ENCODE data around the gene NRCAM. TPM values are rescaled to one million over a fixed set of nuclear protein-coding genes. Genes with fewer than 3 reads are reported as not detected.
"Not testable (repeated sequence)": the region's sequence is repeated elsewhere in the genome, so short reads cannot be mapped to it uniquely, and the experiment has no call there.

NRCAM gene
- polyA plus RNA-seq, 3 donors from 2014 or later = not detected

DNA sequence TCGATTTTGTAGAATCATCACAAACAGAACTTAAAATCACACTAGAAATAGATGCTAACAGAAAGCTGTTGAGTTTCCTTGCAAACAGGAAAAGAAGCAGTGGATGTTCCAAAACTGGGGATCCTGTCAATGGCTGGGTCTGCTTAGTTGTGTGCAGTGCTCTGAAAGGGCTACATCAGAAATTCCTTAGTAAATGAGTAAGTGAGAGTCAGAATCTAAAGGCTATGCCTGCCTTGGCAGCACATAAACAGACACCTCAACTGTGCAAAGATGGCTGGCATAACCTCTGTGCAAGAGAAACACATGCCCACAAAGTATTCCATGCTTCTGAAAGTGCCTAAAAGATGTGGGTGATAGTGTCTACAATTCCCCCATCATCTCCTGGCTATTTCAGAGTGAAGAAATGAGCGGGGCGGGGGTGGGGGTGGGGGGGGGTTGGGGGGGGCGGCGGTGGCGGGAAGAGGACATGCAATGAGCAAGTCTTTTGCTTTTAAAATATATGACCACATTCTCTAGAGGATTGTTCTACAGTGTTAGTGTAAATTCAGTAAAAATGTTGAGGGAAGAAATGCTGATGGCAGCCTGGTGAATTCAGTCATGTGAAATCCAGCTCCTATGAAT is 187.9 kb downstream of the NRCAM start:
- H3K9me3 Mint-ChIP-seq = peaks cover 0 to 2% (median under 1%) of the 10 kb centered on the region in 6 donors
- H3K27me3 Mint-ChIP-seq (ENCODE audit: low read depth in 3 of 3) = peaks cover 0 to 2% (median 0%) of the 10 kb centered on the region in 3 donors
- no peak for DNase-seq
- no peaks in the 10 kb centered on the region for H3K36me3 Mint-ChIP-seq
- H3K4me3 Mint-ChIP-seq = no peak overlapping the region
- H3K27ac Mint-ChIP-seq = no peak overlapping the region
- H3K4me1 Mint-ChIP-seq = no peaks in the 10 kb centered on the region

GRCh38 chr7:108267615-108268014 is 188.6 kb downstream of the NRCAM start:
- no peak overlapping the region for H3K4me3 Mint-ChIP-seq

DNA sequence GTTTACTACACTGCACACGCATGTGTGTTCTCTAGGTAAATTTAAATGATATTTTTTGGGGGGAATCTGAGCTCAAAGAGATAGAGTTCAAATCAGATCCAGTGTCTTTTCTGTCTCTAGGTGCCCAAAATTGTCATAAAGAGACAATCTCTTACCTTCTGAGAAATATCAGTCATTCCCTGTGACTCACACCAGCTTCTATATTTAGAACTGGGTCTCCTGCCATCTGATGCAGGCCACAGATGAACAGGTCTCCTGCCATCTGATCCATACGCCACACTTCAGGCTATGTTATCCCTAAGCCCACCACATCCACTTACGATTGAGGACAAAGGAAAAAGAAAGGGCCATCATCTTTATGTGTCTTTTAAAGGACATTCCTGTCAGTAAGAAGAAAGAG is 189.7 kb downstream of the NRCAM start:
- DNase-seq = no peak
- no peaks in the 10 kb centered on the region for H3K36me3 Mint-ChIP-seq
- H3K27ac Mint-ChIP-seq = no peak overlapping the region
- H3K4me3 Mint-ChIP-seq = no peak overlapping the region
- H3K27me3 Mint-ChIP-seq (ENCODE audit: low read depth in 3 of 3) = peaks cover 0 to 2% (median 0%) of the 10 kb centered on the region in 3 donors
- H3K4me1 Mint-ChIP-seq = no peaks in the 10 kb centered on the region
- H3K9me3 Mint-ChIP-seq = peaks cover 0 to 2% (median 0%) of the 10 kb centered on the region in 6 donors

More at GRCh38 chr7:108267615-108268014, 188.6 kb downstream of the NRCAM start:
- Mint-ChIP-seq H3K27me3 (ENCODE audit: low read depth in 3 of 3) (peaks cover 0 to 2% (median 0%) of the 10 kb centered on the region in 3 donors), H3K4me1 (no peaks in the 10 kb centered on the region), H3K27ac (no peak overlapping the region), H3K9me3 (peaks cover 0 to 2% (median 0%) of the 10 kb centered on the region in 6 donors), H3K36me3 (no peaks in the 10 kb centered on the region)
- no peak for DNase-seq

GRCh38 chr7:108266035-108266434 is 190.2 kb downstream of the NRCAM start:
- peaks cover 0 to 2% (median 0%) of the 10 kb centered on the region in 6 donors for H3K9me3 Mint-ChIP-seq
- no peak for DNase-seq
- no peak overlapping the region for H3K4me3 Mint-ChIP-seq
- no peak overlapping the region for H3K27ac Mint-ChIP-seq
- H3K36me3 Mint-ChIP-seq = no peaks in the 10 kb centered on the region
- no peaks in the 10 kb centered on the region for H3K4me1 Mint-ChIP-seq
- no peaks in the 10 kb centered on the region for H3K27me3 Mint-ChIP-seq (ENCODE audit: low read depth in 3 of 3)

GRCh38 chr7:108265007-108265406 is 191.2 kb downstream of the NRCAM start:
- Mint-ChIP-seq H3K27me3 (ENCODE audit: low read depth in 3 of 3) (no peaks in the 10 kb centered on the region), H3K27ac (no peak overlapping the region), H3K9me3 (peaks cover 0 to 2% (median 0%) of the 10 kb centered on the region in 6 donors), H3K4me3 (no peak overlapping the region), H3K36me3 (no peaks in the 10 kb centered on the region), H3K4me1 (no peaks in the 10 kb centered on the region)
- DNase-seq = no peak

DNA sequence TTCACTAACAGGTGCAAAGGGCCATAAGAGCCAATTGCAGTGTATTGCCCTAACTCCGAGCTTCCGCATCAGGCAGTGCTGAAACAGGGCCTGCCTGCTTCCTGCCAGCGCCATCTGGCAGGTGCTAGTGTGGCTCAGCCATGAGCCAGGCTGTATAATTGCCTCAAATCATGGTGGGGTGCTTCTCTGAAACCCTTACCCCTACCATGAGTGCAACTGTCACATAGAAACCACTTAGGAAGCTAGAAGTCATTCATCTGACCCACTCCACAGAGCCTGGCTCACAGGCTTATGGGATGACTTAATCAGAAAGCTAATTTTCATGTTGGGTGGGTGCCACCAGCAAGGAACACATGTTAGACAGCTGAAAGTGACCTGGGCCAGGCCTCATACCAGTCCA is 192.8 kb downstream of the NRCAM start:
- Mint-ChIP-seq H3K36me3 (no peaks in the 10 kb centered on the region), H3K4me1 (no peaks in the 10 kb centered on the region), H3K9me3 (peaks cover 0 to 5% (median 2%) of the 10 kb centered on the region in 6 donors), H3K4me3 (no peak overlapping the region), H3K27me3 (ENCODE audit: low read depth in 3 of 3) (peaks cover 0 to 2% (median 0%) of the 10 kb centered on the region in 3 donors), H3K27ac (no peak overlapping the region)
- no peak for DNase-seq

- Mint-ChIP-seq H3K27me3 (ENCODE audit: low read depth in 3 of 3) (peaks cover 0 to 3% (median 0%) of the 10 kb centered on the region in 3 donors), H3K27ac (no peak overlapping the region), H3K9me3 (peaks cover 0 to 5% (median 3%) of the 10 kb centered on the region in 6 donors), H3K4me3 (no peak overlapping the region), H3K36me3 (no peaks in the 10 kb centered on the region), H3K4me1 (no peaks in the 10 kb centered on the region)
- DNase-seq = no peak
Observed at GRCh38 chr7:108261560-108262255, 194.5 kb downstream of the NRCAM start.

DNA sequence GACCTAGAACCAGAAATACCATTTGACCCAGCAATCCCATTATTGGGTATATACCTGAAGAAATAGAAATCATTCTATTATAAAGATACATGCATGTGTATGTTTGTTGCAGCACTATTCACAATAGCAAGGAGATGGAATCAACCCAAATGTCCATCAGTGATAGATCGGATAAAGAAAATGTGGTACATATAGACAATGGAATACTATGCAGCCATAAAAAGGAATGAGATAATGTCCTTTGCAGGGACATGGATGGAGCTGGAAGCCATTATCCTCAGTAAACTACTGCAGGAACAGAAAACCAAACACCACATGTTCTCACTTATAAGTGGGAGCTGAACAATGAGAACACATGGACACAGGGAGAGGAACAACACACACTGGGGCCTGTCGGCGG is 196.8 kb downstream of the NRCAM start:
- H3K4me1 Mint-ChIP-seq; DNase-seq; H3K27ac Mint-ChIP-seq; H3K36me3 Mint-ChIP-seq; H3K4me3 Mint-ChIP-seq; H3K9me3 Mint-ChIP-seq; H3K27me3 Mint-ChIP-seq (ENCODE audit: low read depth in 3 of 3): not testable (repeated sequence)

- Mint-ChIP-seq H3K4me1 (no peaks in the 10 kb centered on the region), H3K27me3 (ENCODE audit: low read depth in 3 of 3) (peaks cover 0 to 3% (median 0%) of the 10 kb centered on the region in 3 donors), H3K36me3 (no peaks in the 10 kb centered on the region), H3K4me3 (no peak overlapping the region), H3K27ac (no peak overlapping the region), H3K9me3 (peaks cover 2 to 5% (median 5%) of the 10 kb centered on the region in 6 donors)
- no peak for DNase-seq
Observed at GRCh38 chr7:108257954-108258353, 198.3 kb downstream of the NRCAM start.

GRCh38 chr7:108254259-108254658 is 202.0 kb downstream of the NRCAM start:
- Mint-ChIP-seq H3K9me3 (peaks cover under 1 to 7% (median 2%) of the 10 kb centered on the region in 6 donors), H3K27ac (no peak overlapping the region), H3K27me3 (ENCODE audit: low read depth in 3 of 3) (peaks cover 0 to 3% (median 3%) of the 10 kb centered on the region in 3 donors), H3K4me1 (no peaks in the 10 kb centered on the region), H3K4me3 (no peak overlapping the region), H3K36me3 (no peaks in the 10 kb centered on the region)
- DNase-seq = no peak

DNA sequence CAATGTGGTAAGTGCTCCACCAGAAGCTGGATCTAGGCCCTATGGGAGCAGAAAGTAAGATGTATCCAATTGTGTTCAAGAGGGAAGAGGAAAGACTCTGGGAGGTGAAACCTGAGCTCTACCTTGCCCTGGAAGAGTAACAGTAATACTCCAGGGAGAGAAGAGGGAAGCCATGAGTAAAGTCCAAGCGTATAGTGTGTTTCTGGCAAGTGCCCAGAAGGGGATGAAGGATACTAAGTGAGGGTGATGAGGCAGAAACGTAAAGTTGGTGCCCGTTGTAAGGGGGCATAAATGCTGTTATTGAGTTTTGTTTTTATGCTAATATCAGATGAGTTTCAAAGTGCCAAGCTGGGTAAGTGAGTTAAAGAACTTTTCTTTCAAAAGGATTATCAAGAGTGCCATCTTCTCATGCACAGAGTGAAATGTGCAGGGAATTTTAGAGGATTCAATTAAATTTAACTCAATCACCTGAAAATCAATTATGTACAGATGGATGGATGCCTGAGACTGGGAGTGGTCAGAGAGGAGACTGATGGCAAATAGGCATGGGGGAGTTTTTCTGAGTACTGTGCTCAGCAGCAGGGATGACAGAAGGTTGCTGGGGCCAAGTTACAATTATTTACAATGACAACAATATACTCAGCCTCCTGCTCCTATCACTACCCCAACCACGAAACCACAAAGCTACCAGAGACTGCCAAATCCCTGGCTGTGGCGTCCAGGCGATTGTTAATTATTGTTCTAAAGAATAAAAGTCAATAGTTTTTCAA is 202.8 kb downstream of the NRCAM start:
- no peak overlapping the region for H3K27ac Mint-ChIP-seq
- peaks cover 0 to 3% (median 2%) of the 10 kb centered on the region in 3 donors for H3K27me3 Mint-ChIP-seq (ENCODE audit: low read depth in 3 of 3)

DNA sequence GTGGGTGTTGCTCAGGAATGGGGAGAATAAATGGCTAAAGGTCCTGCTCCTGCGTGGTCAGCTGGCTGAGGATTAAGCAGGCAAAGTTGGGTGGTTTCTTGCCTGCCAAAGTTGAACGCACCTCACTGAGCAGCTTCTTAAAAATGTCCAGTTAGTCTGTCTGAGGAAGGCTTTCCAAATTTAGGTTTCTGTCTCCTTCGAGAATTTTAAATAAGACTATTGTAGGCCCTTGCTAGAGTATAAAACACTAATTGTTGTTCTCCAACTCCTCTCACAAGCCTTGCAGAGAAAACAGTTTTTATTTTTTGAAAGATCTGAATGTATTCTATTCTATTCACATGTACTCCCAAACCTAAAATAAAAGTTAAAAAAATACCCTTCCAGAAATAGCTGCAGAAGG is 204.1 kb downstream of the NRCAM start:
- H3K4me1 Mint-ChIP-seq = no peaks in the 10 kb centered on the region
- no peak overlapping the region for H3K27ac Mint-ChIP-seq
- H3K4me3 Mint-ChIP-seq = no peak overlapping the region
- no peak for DNase-seq
- no peaks in the 10 kb centered on the region for H3K36me3 Mint-ChIP-seq
- peaks cover 0 to 3% (median 0%) of the 10 kb centered on the region in 3 donors for H3K27me3 Mint-ChIP-seq (ENCODE audit: low read depth in 3 of 3)
- peaks cover 0 to 9% (median 2%) of the 10 kb centered on the region in 6 donors for H3K9me3 Mint-ChIP-seq

More for the DNA sequence above, 202.8 kb downstream of the NRCAM start:
- DNase-seq = no peak
- Mint-ChIP-seq H3K4me3 (no peak overlapping the region), H3K4me1 (no peaks in the 10 kb centered on the region), H3K9me3 (peaks cover 0 to 9% (median 2%) of the 10 kb centered on the region in 6 donors), H3K36me3 (no peaks in the 10 kb centered on the region)

DNA sequence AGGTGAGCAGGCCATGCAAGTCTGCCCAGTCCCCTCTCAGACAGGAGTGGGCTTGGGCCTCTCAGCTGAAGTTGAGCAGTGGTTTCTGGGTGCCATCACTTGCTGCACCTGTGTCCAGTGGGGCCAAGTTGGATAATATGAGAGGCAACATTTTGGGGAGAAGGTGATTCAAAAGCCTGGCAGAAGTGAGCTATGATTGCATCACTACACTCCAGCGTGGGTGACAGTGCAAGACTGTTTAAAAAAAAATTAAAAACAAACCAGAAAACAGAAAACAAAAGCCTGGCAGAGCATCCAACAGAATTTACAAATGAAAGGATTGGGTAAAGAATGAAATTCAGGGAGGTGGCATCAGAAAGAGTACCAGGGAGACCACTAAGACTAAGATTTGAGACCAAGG is 204.5 kb downstream of the NRCAM start:
- Mint-ChIP-seq H3K27me3 (ENCODE audit: low read depth in 3 of 3) (peaks cover 0 to 3% (median 0%) of the 10 kb centered on the region in 3 donors), H3K9me3 (peaks cover 0 to 9% (median 2%) of the 10 kb centered on the region in 6 donors), H3K4me3 (no peak overlapping the region), H3K36me3 (no peaks in the 10 kb centered on the region), H3K4me1 (no peaks in the 10 kb centered on the region), H3K27ac (no peak overlapping the region)
- no peak for DNase-seq

DNA sequence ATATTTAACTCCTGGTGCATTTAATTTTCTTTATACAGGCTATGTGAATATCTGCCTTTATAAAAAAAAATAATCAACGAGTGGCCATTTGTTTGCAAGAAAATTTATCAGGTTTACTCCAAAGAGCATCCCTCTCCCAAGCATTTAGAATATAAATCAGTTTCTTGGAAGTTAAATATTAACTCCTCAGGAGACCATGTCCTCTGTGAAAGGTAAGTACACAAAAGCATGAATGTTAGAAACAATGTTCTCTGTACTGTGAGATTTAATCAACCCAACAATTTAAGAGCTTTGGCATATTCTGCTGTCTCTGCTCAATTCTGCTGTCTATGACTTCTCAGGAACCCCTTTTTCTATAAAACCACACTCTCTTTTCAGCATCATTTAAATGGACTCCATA is 206.8 kb downstream of the NRCAM start:
- Mint-ChIP-seq H3K27me3 (ENCODE audit: low read depth in 3 of 3) (peaks cover 0 to 6% (median 1%) of the 10 kb centered on the region in 3 donors), H3K4me3 (no peak overlapping the region), H3K27ac (no peak overlapping the region), H3K9me3 (peaks cover 0 to 7% (median 0%) of the 10 kb centered on the region in 6 donors), H3K36me3 (no peaks in the 10 kb centered on the region), H3K4me1 (no peaks in the 10 kb centered on the region)
- no peak for DNase-seq
